Suprapubic skin (tissue), 4 donors: ENCODE measurements around the gene MICB. TPM values are rescaled to one million over a fixed set of nuclear protein-coding genes. Genes with fewer than 3 reads are reported as not detected.
"Not testable (repeated sequence)": the region's sequence is repeated elsewhere in the genome, so short reads cannot be mapped to it uniquely, and the experiment has no call there.

Source experiments
- DNase-seq, 2 donors: peaks; one replicate each; pipeline ENCODE4 v3.0.0-alpha.2; 2019; ENCODE audit warnings: low spot score in 2 of 2
- H3K27ac ChIP-seq: fragments of 200-600 bp; sonication (generic); one replicate; pipeline ENCODE4 v1.5.1; 2019
- H3K27me3 ChIP-seq: fragments of 200-600 bp; sonication (generic); one replicate; pipeline ENCODE4 v1.5.1; 2019
- H3K36me3 ChIP-seq: fragments of 200-600 bp; sonication (generic); one replicate; pipeline ENCODE4 v1.5.1; 2019
- H3K4me1 ChIP-seq: fragments of 200-600 bp; sonication (generic); one replicate; pipeline ENCODE4 v1.5.1; 2019
- H3K4me3 ChIP-seq: fragments of 200-600 bp; sonication (generic); one replicate; pipeline ENCODE4 v1.5.1; 2019; ENCODE audit warnings: mild to moderate bottlenecking
- H3K9me3 ChIP-seq: fragments of 200-600 bp; sonication (generic); one replicate; pipeline ENCODE4 v1.5.1; 2019
- EP300 ChIP-seq: sonication (generic); formaldehyde crosslinking; IDR thresholded peaks from one replicate; pipeline ENCODE4 v1.6.1; 2017; ENCODE audit warnings: antibody characterized with exemption
- POLR2A ChIP-seq, 2 donors: fragments of 450-650 bp; IDR thresholded peaks; one replicate each; pipeline ENCODE4 v1.6.1; 2017; ENCODE audit warnings: antibody characterized with exemption in 2 of 2, mild to moderate bottlenecking in 2 of 2, moderate library complexity in 2 of 2
- POLR2AphosphoS5 ChIP-seq, 3 donors: sonication (generic); formaldehyde crosslinking; IDR thresholded peaks; one replicate each; pipeline ENCODE4 v1.6.1; 2017; ENCODE audit warnings: antibody characterized with exemption in 3 of 3
- WGBS: methylation state at CpG from one replicate; pipeline ENCODE4 v1.1.5; 2018; 5-methylcytosine and 5-hydroxymethylcytosine counted together
- total RNA-seq, 4 donors: library from RNA; depleted of rRNA; stranded (reverse); fragments of >200 nt; gene quantifications; one replicate each; pipeline ENCODE4 v1.1.0, GENCODE V29; 2016
- TF ChIP-seq, protein P1 (sequence below), 2 donors: fragments of 200-600 bp in 1 of 2; fragments of 450-650 bp in 1 of 2; sonication (generic) in 1 of 2; IDR thresholded peaks; one replicate each; pipeline ENCODE4 v1.5.1; 2016 to 2019; ENCODE audit warnings: antibody characterized with exemption in 2 of 2, mild to moderate bottlenecking in 1 of 2, moderate library complexity in 1 of 2

MICB gene
- total RNA-seq, 4 donors from 2014 or later = 0.26 to 2.4 (median 2.1) TPM

DNA sequence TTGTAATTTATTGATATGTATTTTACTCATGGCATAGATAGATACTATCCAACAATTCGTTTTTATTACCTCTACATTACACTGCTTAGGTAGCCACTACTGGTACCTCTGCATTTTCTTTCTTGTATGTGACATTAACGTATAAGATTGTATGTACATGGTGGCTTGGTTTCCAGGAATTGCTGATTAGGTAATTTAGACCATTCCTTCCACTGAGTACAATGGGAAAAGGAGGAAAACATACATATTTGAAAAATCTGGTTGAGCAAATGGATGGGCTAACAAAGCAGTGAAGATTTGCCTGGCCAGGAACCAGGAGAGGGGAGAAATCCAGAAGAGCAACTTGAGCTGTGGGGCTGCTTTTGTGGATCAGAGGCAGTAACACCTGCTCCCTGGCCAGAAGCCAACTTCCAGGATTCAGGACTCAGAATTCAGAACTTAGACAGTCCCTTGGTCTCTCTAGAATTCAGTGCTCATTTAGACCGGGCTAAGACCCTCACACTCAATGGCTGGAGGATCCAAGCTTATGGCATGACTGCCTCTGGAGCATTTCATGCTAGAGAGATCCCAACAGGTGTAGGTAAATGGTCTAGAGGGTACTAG, 17.9 kb upstream of the MICB start:
- TF ChIP-seq POLR2A (IDR thresholded peaks at IDR 0.05) (no peak), POLR2AphosphoS5 (IDR thresholded peaks at IDR 0.05) (no peak), EP300 (no peak)
- TF ChIP-seq, protein P1, sequence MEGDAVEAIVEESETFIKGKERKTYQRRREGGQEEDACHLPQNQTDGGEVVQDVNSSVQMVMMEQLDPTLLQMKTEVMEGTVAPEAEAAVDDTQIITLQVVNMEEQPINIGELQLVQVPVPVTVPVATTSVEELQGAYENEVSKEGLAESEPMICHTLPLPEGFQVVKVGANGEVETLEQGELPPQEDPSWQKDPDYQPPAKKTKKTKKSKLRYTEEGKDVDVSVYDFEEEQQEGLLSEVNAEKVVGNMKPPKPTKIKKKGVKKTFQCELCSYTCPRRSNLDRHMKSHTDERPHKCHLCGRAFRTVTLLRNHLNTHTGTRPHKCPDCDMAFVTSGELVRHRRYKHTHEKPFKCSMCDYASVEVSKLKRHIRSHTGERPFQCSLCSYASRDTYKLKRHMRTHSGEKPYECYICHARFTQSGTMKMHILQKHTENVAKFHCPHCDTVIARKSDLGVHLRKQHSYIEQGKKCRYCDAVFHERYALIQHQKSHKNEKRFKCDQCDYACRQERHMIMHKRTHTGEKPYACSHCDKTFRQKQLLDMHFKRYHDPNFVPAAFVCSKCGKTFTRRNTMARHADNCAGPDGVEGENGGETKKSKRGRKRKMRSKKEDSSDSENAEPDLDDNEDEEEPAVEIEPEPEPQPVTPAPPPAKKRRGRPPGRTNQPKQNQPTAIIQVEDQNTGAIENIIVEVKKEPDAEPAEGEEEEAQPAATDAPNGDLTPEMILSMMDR (IDR thresholded peaks at IDR 0.05) = no peak
- Histone ChIP-seq H3K27me3 (no peaks in the 10 kb centered on the region), H3K27ac (no peak overlapping the region), H3K36me3 (no peaks in the 10 kb centered on the region), H3K4me3 (no peak overlapping the region), H3K9me3 (no peaks in the 10 kb centered on the region), H3K4me1 (no peaks in the 10 kb centered on the region)
- DNase-seq = peak in 1 of 2 donors; percentile 49
- 65% methylated on average over 3 of the region's 3 CpGs for WGBS

DNA sequence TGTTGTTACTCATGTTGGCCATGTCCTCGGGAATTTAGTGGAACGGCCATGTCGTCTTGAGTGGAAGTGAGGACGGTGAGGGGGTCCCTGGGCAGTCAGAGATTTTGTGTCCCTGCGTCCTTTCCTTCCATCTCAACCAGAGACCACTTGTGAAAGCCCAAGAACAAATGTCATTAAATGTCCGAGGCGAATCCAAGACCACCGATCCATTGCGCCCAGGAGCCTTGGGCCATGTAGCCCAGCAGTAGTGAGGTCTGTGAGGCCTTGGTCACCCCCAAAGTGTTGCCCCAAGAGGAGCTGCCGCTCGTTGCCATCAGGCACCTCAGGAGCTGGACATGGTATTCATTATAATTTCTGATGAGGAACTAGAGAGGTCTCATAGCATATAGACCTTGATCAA, 17.4 kb upstream of the MICB start:
- Histone ChIP-seq H3K27me3 (no peaks in the 10 kb centered on the region), H3K4me3 (no peak overlapping the region), H3K27ac (no peak overlapping the region), H3K36me3 (no peaks in the 10 kb centered on the region), H3K4me1 (no peaks in the 10 kb centered on the region), H3K9me3 (no peaks in the 10 kb centered on the region)
- DNase-seq = peak in 1 of 2 donors; percentile 48
- WGBS = 88% methylated on average over 11 of the region's 11 CpGs
- TF ChIP-seq, protein P1 (IDR thresholded peaks at IDR 0.05) = no peak
- TF ChIP-seq EP300 (no peak), POLR2A (IDR thresholded peaks at IDR 0.05) (no peak), POLR2AphosphoS5 (IDR thresholded peaks at IDR 0.05) (no peak)

DNA sequence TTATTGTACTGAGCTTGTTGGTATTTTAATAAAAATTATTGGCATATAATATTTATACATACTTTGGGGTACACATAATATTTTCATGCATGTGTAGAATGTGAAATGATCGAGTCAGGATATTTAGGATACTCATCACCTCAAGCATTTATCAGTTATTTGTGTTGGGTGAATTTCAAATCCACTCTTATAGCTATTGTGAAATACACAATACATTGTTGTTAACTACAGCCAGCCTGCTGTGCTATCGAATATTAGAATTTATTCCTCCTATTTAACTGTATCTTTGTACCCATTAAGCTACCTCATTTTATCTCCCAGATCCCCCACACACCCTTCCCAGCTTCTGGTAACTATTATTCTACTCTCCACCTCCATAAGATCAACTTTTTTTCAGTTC, 14.6 kb upstream of the MICB start:
- no peaks in the 10 kb centered on the region for H3K9me3 ChIP-seq
- no peak overlapping the region for H3K4me3 ChIP-seq
- H3K27ac ChIP-seq = no peak overlapping the region
- DNase-seq = no peak
- no peaks in the 10 kb centered on the region for H3K4me1 ChIP-seq
- TF ChIP-seq POLR2A (IDR thresholded peaks at IDR 0.05) (no peak), POLR2AphosphoS5 (IDR thresholded peaks at IDR 0.05) (no peak), EP300 (no peak)
- TF ChIP-seq, protein P1 (IDR thresholded peaks at IDR 0.05) = no peak
- no peaks in the 10 kb centered on the region for H3K27me3 ChIP-seq
- no peaks in the 10 kb centered on the region for H3K36me3 ChIP-seq
- 51% methylated on average over 2 of the region's 2 CpGs for WGBS

DNA sequence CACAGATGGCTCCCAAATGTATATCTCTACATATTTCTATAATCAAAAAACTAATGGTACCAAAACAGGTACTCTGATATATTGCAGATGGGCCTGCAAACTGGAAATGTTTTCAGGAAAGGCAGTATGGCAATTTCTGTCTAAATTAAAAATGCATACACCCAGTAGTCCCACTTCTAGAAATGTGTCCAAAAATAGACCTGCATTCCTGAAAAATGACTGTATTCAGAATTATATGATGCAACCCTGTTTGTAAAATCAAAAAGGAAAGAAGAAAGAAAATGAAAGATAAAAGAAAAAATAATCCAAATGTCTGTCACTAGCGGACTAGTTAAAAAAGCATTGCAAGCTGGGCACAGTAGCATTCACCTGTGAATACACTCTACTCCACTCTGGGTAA, 12.9 kb upstream of the MICB start:
- Histone ChIP-seq H3K27me3 (no peaks in the 10 kb centered on the region), H3K4me1 (no peaks in the 10 kb centered on the region), H3K4me3 (no peak overlapping the region), H3K9me3 (no peaks in the 10 kb centered on the region), H3K27ac (no peak overlapping the region), H3K36me3 (no peaks in the 10 kb centered on the region)
- TF ChIP-seq EP300 (no peak), POLR2AphosphoS5 (IDR thresholded peaks at IDR 0.05) (no peak)
- TF ChIP-seq, protein P1 (IDR thresholded peaks at IDR 0.05) = no peak
- WGBS = 78% methylated on average over 1 of the region's 1 CpG
- no peak for DNase-seq

DNA sequence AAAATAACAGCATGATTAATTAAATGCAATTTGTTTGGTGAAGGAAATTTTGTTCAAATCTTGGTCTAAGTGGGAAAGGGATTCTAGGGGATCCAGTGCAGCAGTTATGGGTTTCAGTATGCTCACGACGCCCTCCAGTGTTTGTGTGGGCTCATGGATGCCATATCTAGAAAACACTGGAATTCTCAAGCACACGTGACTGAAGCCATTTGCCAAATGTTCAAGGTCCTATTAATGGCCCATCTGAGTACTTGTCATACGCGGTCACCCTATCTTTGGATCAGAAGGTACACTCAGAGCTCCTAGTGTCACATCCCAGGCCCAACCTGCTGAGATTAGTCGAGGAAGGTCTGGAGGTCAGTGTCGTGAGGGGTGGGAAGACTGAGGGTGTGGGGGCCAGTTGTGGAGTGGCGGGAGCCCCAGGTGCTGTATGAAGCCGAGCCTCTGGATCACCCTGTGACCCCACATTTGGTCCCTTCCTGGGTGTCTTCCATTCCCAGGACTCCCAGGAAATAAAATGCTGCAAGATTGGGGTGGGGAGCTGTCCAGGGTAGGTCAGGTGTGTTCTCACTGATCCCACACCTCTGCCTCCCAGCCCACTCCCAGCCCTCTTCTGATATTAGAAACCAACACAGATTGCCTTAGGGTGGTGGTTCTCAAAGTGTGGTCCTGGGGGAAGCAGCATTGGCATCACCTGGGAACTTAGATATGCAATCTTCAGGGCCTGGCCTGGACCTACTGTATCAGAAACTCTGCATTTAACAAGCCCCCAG, 11.7 kb upstream of the MICB start:
- WGBS = no CpG with 5 or more reads among the region's 9 CpGs
- H3K4me3 ChIP-seq, H3K36me3 ChIP-seq, H3K4me1 ChIP-seq, H3K9me3 ChIP-seq, H3K27ac ChIP-seq, H3K27me3 ChIP-seq, DNase-seq: not testable (repeated sequence)

DNA sequence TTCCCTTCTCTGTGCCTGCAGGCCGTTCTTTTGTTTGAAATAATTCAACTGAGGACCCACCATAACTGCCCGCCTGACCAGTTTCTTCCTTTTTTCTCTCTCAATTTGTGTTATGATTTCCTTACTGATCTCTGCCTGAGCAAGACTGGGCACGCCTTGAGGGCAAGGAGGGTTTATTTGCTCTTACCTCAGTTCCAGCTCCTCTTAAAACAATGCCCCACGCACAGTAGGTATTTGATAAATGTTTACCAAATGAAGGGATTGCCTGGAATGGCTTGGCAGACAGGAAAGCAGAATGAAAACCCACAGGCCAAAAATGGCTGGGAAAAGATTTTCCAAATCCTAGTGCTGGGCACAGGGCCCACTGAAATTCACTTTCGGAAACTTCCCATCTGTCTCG, 10.3 kb upstream of the MICB start:
- WGBS = 81% methylated on average over 6 of the region's 6 CpGs
- not testable (repeated sequence) for H3K27ac ChIP-seq, H3K4me1 ChIP-seq, H3K36me3 ChIP-seq, H3K27me3 ChIP-seq, H3K9me3 ChIP-seq, H3K4me3 ChIP-seq
- peak in 1 of 2 donors; percentile 20 for DNase-seq
